Osteoblast (primary cell): Measurements from ENCODE around the gene ITGA6. TPM values are rescaled to one million over a fixed set of nuclear protein-coding genes. Genes with fewer than 3 reads are reported as not detected.

Source experiments
- DNase-seq: peaks from one replicate; pipeline ENCODE4 v3.0.0; 2011; ENCODE audit warnings: low spot score, mixed read lengths; ENCODE audit not compliant: insufficient read length; ENCODE audit errors: missing footprints
- H2AFZ ChIP-seq: 2 replicates; pipeline ENCODE4 v1.6.0; 2011; ENCODE audit warnings: mild to moderate bottlenecking, low read length
- H3K27ac ChIP-seq: 2 replicates; pipeline ENCODE4 v1.5.1; 2011; ENCODE audit warnings: mild to moderate bottlenecking, low read depth, low read length, moderate library complexity
- H3K27me3 ChIP-seq: 2 replicates; pipeline ENCODE4 v1.6.0; 2012; ENCODE audit warnings: mild to moderate bottlenecking, control low read depth, inconsistent platforms, low read length, moderate library complexity; ENCODE audit not compliant: insufficient read depth
- H3K36me3 ChIP-seq: 2 replicates; pipeline ENCODE4 v1.5.1; 2011; ENCODE audit warnings: mild to moderate bottlenecking, low read length, control low read depth, moderate library complexity; ENCODE audit not compliant: insufficient read depth
- H3K4me1 ChIP-seq: 2 replicates; pipeline ENCODE4 v1.5.1; 2011; ENCODE audit warnings: mild to moderate bottlenecking, low read length, control low read depth, moderate library complexity; ENCODE audit not compliant: insufficient read depth
- H3K4me2 ChIP-seq: 2 replicates; pipeline ENCODE4 v1.6.0; 2011; ENCODE audit warnings: mild to moderate bottlenecking, low read length; ENCODE audit not compliant: insufficient read depth
- H3K4me3 ChIP-seq: fragments of 200-600 bp; sonication (generic); 3 replicates; pipeline ENCODE4 v1.5.1; 2012; ENCODE audit warnings: mild to moderate bottlenecking, low read length, inconsistent platforms; ENCODE audit not compliant: insufficient read depth
- H3K79me2 ChIP-seq: 2 replicates; pipeline ENCODE4 v1.6.0; 2012; ENCODE audit warnings: mild to moderate bottlenecking, low read length, control low read depth, inconsistent platforms; ENCODE audit not compliant: insufficient read depth
- H3K9me3 ChIP-seq: 2 replicates; pipeline ENCODE4 v1.5.1; 2011; ENCODE audit warnings: low read depth, low read length, control low read depth
- H4K20me1 ChIP-seq: 2 replicates; pipeline ENCODE4 v1.6.0; 2012; ENCODE audit warnings: mild to moderate bottlenecking, low read length, control low read depth; ENCODE audit not compliant: insufficient read depth
- CTCF ChIP-seq: IDR thresholded peaks from 2 replicates; pipeline ENCODE4 v1.5.1; 2011; ENCODE audit warnings: mild to moderate bottlenecking, low read depth, low read length, moderate library complexity; ENCODE audit errors: extremely low read depth
- total RNA-seq: library from RNA; depleted of rRNA; stranded (reverse); fragments of >200 nt; gene quantifications from 2 replicates; pipeline ENCODE4 v1.2.3, GENCODE V29; 2012

ITGA6 gene
- total RNA-seq, 1 donor, result 9.0 TPM

GRCh38 chr2:172555272-172555521 is 127.8 kb downstream of the ITGA6 start:
- Histone ChIP-seq H2AFZ (peak overlapping the region; percentile 99), H3K36me3 (no peaks in the 10 kb centered on the region), H3K4me3 (peak overlapping the region; percentile 89), H3K4me1 (peaks cover 27% of the 10 kb centered on the region), H3K9me3 (no peaks in the 10 kb centered on the region), H3K27ac (peak overlapping the region; percentile 84), H3K79me2 (peaks cover 22% of the 10 kb centered on the region), H4K20me1 (peaks cover 10% of the 10 kb centered on the region), H3K4me2 (peak overlapping the region; percentile 91), H3K27me3 (no peaks in the 10 kb centered on the region)
- DNase-seq, result no peak
- no peak for TF ChIP-seq CTCF

Other genes starting within 250 kb of the ITGA6 start
- 18.9 and 26.8 TPM in 2 replicates for gene PDK1, start 128.5 kb downstream of the ITGA6 start, total RNA-seq